Medulla oblongata (tissue), 1 donor: Measurements from ENCODE around the gene SMYD2.

ENCODE experiments used
- DNase-seq: peaks from one replicate; pipeline ENCODE4 v3.0.0-alpha.2; 2015; ENCODE audit errors: extremely low spot score

Gene SMYD2

GRCh38 chr1:214281021-214281719, at the start of gene SMYD2:
Gene SMYD2 (plus strand): TSS chr1:214281159. CDS start chr1:214281255, 96 bp downstream.
- peak; percentile 31 for DNase-seq

GRCh38 chr1:214233856-214234634, 46.9 kb upstream of the SMYD2 start:
- DNase-seq = no peak

- DNase-seq = no peak
These were observed 46.3 kb upstream of the SMYD2 start for GRCh38 chr1:214234635-214235025.

- DNase-seq = no peak
These were observed 44.5 kb upstream of the SMYD2 start for GRCh38 chr1:214236477-214236876.

GRCh38 chr1:214241060-214241459, 39.9 kb upstream of the SMYD2 start:
- DNase-seq = no peak

GRCh38 chr1:214244252-214244651, 36.7 kb upstream of the SMYD2 start:
- DNase-seq = no peak

GRCh38 chr1:214244841-214245240, 36.1 kb upstream of the SMYD2 start:
- no peak for DNase-seq

- no peak for DNase-seq
These were observed 33.4 kb upstream of the SMYD2 start for GRCh38 chr1:214247501-214248041.

GRCh38 chr1:214248311-214249085, 32.5 kb upstream of the SMYD2 start:
- DNase-seq = no peak

- no peak for DNase-seq
These were observed 31.3 kb upstream of the SMYD2 start for GRCh38 chr1:214249651-214250050.

- no peak for DNase-seq
These were observed 29.6 kb upstream of the SMYD2 start for GRCh38 chr1:214251354-214251753.

- DNase-seq = no peak
These were observed 25.4 kb upstream of the SMYD2 start for GRCh38 chr1:214255509-214255908.

- no peak for DNase-seq
These were observed 21.5 kb upstream of the SMYD2 start for GRCh38 chr1:214259353-214259977.

GRCh38 chr1:214260561-214261205, 20.3 kb upstream of the SMYD2 start:
- no peak for DNase-seq

- peak; percentile 84 for DNase-seq
These were observed 19.5 kb upstream of the SMYD2 start for GRCh38 chr1:214261206-214262123.

GRCh38 chr1:214264196-214264595, 16.8 kb upstream of the SMYD2 start:
- no peak for DNase-seq

- DNase-seq = no peak
These were observed 16.0 kb upstream of the SMYD2 start for GRCh38 chr1:214264976-214265375.

GRCh38 chr1:214270097-214270650, 10.8 kb upstream of the SMYD2 start:
- DNase-seq = no peak

- DNase-seq = no peak
These were observed 9.6 kb upstream of the SMYD2 start for GRCh38 chr1:214271174-214271858.
